GM12878 (cell line): ENCODE data around the gene SNF8.

ENCODE experiments used
- CREB1 ChIP-seq: IDR thresholded peaks from 2 replicates; pipeline ENCODE4 v1.6.1; 2012; ENCODE audit warnings: low read depth, mild to moderate bottlenecking, inconsistent platforms
- CTCF ChIP-seq, 3 experiments: IDR thresholded peaks in 2 of 3; conservative IDR thresholded peaks in 1 of 3; 2 replicates each; pipeline ENCODE4 v1.5.1; 2011; ENCODE audit warnings: low read depth in 3 of 3, low read length in 3 of 3, mild to moderate bottlenecking in 3 of 3, control low read depth in 2 of 3, moderate library complexity in 2 of 3, inconsistent platforms in 1 of 3, mixed read lengths in 1 of 3; ENCODE audit not compliant: control insufficient read depth in 2 of 3, insufficient read depth in 1 of 3; ENCODE audit errors: extremely low read depth in 1 of 3
- MAX ChIP-seq: IDR thresholded peaks from 2 replicates; pipeline ENCODE4 v1.6.1; 2012; ENCODE audit warnings: low read depth, low read length, improper control_type of control experiment
- POLR2A ChIP-seq: IDR thresholded peaks from 2 replicates; pipeline ENCODE4 v1.6.1; 2011; ENCODE audit warnings: low read depth, mild to moderate bottlenecking, low read length
- SIN3A ChIP-seq: IDR thresholded peaks from 2 replicates; pipeline ENCODE4 v1.6.1; 2012; ENCODE audit warnings: low read depth, low read length, improper control_type of control experiment

GRCh38 chr17:48973806-48974205, 29.2 kb upstream of the SNF8 start:
- no peak for TF ChIP-seq MAX
- no peak for TF ChIP-seq CTCF (IDR thresholded peaks at IDR 0.05 in 2 of 3, conservative IDR thresholded peaks at IDR 0.05 in 1 of 3; ENCODE audit: control insufficient read depth in 2 of 3, extremely low read depth in 1 of 3, insufficient read depth in 1 of 3, low read depth in 3 of 3, low read length in 3 of 3)
- TF ChIP-seq SIN3A: no peak
- no peak for TF ChIP-seq POLR2A
- TF ChIP-seq CREB1: no peak
